Measurements from ENCODE around the gene SP6.

The SP6 gene

DNA sequence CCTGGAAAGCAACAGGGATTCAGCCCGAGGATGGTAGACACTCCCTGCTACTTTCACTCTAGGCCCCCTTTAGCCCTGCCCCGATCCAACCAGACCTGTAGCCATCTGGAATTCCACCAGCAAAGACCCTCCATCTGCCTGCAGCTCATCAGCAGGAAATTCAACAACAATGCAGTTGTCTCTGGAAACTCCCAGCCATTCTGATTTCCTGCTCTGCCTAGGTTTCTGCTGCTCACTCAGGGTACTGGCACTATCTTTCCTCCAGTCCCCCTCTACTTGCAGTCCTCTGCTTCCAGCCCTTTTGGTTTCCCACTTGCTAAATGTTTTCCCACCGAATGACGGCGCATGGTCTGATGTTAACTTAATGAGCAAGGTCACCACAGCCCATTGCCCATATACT is 2.7 kb upstream of the SP6 start:
- DNase-seq, result no peak
- H2BK15ac ChIP-seq (replicated peaks; ENCODE audit: low read depth), result no peak overlapping the region
- no peak overlapping the region for H2BK5ac ChIP-seq (ENCODE audit: low read length)
- no peak overlapping the region for H4K5ac ChIP-seq (ENCODE audit: low read length)
- H3K18ac ChIP-seq (ENCODE audit: low read length), result no peak overlapping the region
- H3K27ac ChIP-seq (ENCODE audit: low read depth, low read length), result no peak overlapping the region
- WGBS (ENCODE audit: extremely low coverage, insufficient coverage, low lambda C conversion rate), result no CpG with 5 or more reads among the region's 5 CpGs
- no peak overlapping the region for H2AK5ac ChIP-seq (ENCODE audit: low read length)
- H2BK120ac ChIP-seq (ENCODE audit: low read depth, low read length), result no peak overlapping the region
- no peak overlapping the region for H3K4me3 ChIP-seq (ENCODE audit: low read length)
- no peak overlapping the region for H3K4ac ChIP-seq (ENCODE audit: low read depth, low read length)
- peaks cover 30% of the 10 kb centered on the region for H3K4me1 ChIP-seq (ENCODE audit: control insufficient read depth, low read depth, low read length)
- H3K4me2 ChIP-seq (ENCODE audit: low read length), result no peak overlapping the region
- peak overlapping the region; percentile 49 for H3K56ac ChIP-seq (ENCODE audit: low read length)
- peaks cover 9% of the 10 kb centered on the region for H3K79me2 ChIP-seq (ENCODE audit: control insufficient read depth, insufficient read depth, low read length)
- H4K8ac ChIP-seq (ENCODE audit: low read depth, low read length), result no peak overlapping the region
- H3K23ac ChIP-seq (ENCODE audit: low read length), result no peak overlapping the region
- H3K79me1 ChIP-seq (ENCODE audit: low read length), result peaks cover 2% of the 10 kb centered on the region
- H3K36me3 ChIP-seq (ENCODE audit: control insufficient read depth, insufficient read depth, low read length), result no peaks in the 10 kb centered on the region
- H3K9ac ChIP-seq (ENCODE audit: low read length), result peak overlapping the region; percentile 2
- H3K27me3 ChIP-seq (ENCODE audit: insufficient read depth, low read length, poor library complexity), result peaks cover 16% of the 10 kb centered on the region

DNA sequence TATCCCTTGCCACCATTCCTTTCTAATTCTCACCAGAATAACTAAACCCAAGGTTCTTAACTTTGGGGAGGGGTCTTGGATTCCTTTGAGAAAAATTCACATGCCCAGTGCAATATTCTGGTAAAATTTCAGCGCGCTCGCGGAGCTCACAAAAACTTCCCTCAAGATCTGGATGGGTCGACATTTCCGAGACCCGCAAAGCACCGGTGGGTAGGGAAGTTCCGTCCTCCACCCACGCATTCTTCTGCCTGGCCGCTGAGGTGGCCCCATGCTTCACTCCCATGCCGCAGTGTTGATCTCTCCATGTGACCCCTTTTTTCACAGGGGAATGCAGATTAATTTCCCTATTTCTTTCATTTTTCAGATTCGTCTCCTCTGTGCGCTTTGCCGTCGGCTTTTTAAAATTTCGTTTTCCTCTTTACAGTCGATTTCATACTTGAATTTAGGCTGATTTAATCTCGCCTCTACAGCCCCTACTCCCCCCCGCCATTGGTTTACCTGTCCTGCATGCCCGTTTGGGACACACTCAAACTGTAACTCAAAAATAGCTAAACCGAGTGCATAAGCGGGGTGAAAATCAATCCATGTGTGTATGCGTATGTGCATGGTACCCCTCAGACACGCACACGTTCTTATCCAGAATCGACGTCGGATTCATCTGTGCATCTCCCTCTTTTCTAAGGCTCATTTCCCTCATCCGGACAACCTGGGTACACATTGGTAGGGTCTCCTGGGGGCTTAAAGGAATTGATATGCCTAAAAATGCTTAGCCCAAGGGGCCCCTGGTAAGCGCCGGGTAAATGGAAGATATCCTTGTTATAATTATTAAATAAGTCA is 1.4 kb upstream of the SP6 start:
- H3K4me3 ChIP-seq (ENCODE audit: low read length), result peak overlapping the region; percentile 22
- peak overlapping the region; percentile 66 for H3K4me2 ChIP-seq (ENCODE audit: low read length)
- no peak overlapping the region for H2BK5ac ChIP-seq (ENCODE audit: low read length)
- DNase-seq, result no peak
- H3K4me1 ChIP-seq (ENCODE audit: control insufficient read depth, low read depth, low read length), result peaks cover 26% of the 10 kb centered on the region
- H4K8ac ChIP-seq (ENCODE audit: low read depth, low read length), result no peak overlapping the region
- WGBS (ENCODE audit: extremely low coverage, insufficient coverage, low lambda C conversion rate), result no CpG with 5 or more reads among the region's 32 CpGs
- no peak overlapping the region for H3K27ac ChIP-seq (ENCODE audit: low read depth, low read length)
- no peak overlapping the region for H2BK15ac ChIP-seq (replicated peaks; ENCODE audit: low read depth)
- H3K9ac ChIP-seq (ENCODE audit: low read length), result peak overlapping the region; percentile 65
- H3K36me3 ChIP-seq (ENCODE audit: control insufficient read depth, insufficient read depth, low read length), result no peaks in the 10 kb centered on the region
- no peak overlapping the region for H2AK5ac ChIP-seq (ENCODE audit: low read length)
- peaks cover 11% of the 10 kb centered on the region for H3K79me2 ChIP-seq (ENCODE audit: control insufficient read depth, insufficient read depth, low read length)
- H2BK120ac ChIP-seq (ENCODE audit: low read depth, low read length), result no peak overlapping the region
- peaks cover 16% of the 10 kb centered on the region for H3K27me3 ChIP-seq (ENCODE audit: insufficient read depth, low read length, poor library complexity)
- no peak overlapping the region for H3K4ac ChIP-seq (ENCODE audit: low read depth, low read length)
- peaks cover 3% of the 10 kb centered on the region for H3K79me1 ChIP-seq (ENCODE audit: low read length)
- H3K23ac ChIP-seq (ENCODE audit: low read length), result no peak overlapping the region
- H3K56ac ChIP-seq (ENCODE audit: low read length), result peak overlapping the region; percentile 80
- H3K18ac ChIP-seq (ENCODE audit: low read length), result peak overlapping the region; percentile 18
- H4K5ac ChIP-seq (ENCODE audit: low read length), result no peak overlapping the region

DNA sequence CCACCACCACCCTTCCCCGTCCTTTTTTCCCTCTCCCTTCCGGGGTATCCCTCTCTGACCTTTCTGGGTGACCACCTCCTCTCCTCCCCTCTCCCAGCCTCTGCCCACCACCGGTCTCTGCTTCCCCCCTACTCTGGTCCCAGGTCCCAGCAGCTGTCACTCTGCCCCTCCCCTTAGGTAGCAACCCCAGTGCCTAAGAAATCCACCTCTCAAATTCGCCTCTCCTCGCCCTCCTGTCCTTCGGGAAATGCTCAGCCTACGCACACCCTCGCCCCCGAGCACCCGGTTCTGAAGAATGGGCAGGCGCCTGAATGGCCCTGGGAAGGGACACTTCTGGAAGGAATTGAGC is 775 bp upstream of the SP6 start:
- Histone ChIP-seq H3K4ac (ENCODE audit: low read depth, low read length) (no peak overlapping the region), H2AK5ac (ENCODE audit: low read length) (no peak overlapping the region), H3K79me2 (ENCODE audit: control insufficient read depth, insufficient read depth, low read length) (peaks cover 11% of the 10 kb centered on the region), H3K4me2 (ENCODE audit: low read length) (peak overlapping the region; percentile 66), H3K27me3 (ENCODE audit: insufficient read depth, low read length, poor library complexity) (peaks cover 16% of the 10 kb centered on the region), H3K56ac (ENCODE audit: low read length) (peak overlapping the region; percentile 80), H3K27ac (ENCODE audit: low read depth, low read length) (no peak overlapping the region), H2BK5ac (ENCODE audit: low read length) (no peak overlapping the region), H3K9ac (ENCODE audit: low read length) (peak overlapping the region; percentile 65), H3K36me3 (ENCODE audit: control insufficient read depth, insufficient read depth, low read length) (no peaks in the 10 kb centered on the region), H3K4me1 (ENCODE audit: control insufficient read depth, low read depth, low read length) (peaks cover 26% of the 10 kb centered on the region), H3K23ac (ENCODE audit: low read length) (peak overlapping the region; percentile 7), H3K4me3 (ENCODE audit: low read length) (peak overlapping the region; percentile 22), H2BK120ac (ENCODE audit: low read depth, low read length) (no peak overlapping the region), H3K18ac (ENCODE audit: low read length) (peak overlapping the region; percentile 18), H4K8ac (ENCODE audit: low read depth, low read length) (no peak overlapping the region), H2BK15ac (replicated peaks; ENCODE audit: low read depth) (no peak overlapping the region), H4K5ac (ENCODE audit: low read length) (no peak overlapping the region), H3K79me1 (ENCODE audit: low read length) (peaks cover 3% of the 10 kb centered on the region)
- DNase-seq, result peak; percentile 75
- no CpG with 5 or more reads among the region's 11 CpGs for WGBS (ENCODE audit: extremely low coverage, insufficient coverage, low lambda C conversion rate)

DNA sequence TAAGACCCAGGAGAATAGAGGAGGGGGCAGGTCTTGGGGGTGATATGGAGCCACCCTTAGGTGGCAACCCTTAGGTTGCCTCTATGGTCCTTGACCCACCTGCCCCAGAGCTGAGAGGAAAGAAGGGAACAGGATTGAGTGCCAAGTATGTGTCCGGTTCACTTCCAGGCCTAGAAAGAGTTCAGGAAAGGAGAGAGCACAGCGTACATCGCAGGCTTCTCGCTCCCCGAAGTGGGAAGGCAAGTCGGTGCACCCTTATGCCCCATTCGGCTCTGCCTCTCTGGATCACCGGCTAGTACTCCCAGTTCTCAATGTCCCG is 631 bp downstream of the SP6 start:
- Histone ChIP-seq H3K79me1 (ENCODE audit: low read length) (peaks cover 6% of the 10 kb centered on the region), H4K8ac (ENCODE audit: low read depth, low read length) (no peak overlapping the region), H3K9ac (ENCODE audit: low read length) (peak overlapping the region; percentile 87), H3K18ac (ENCODE audit: low read length) (peak overlapping the region; percentile 8), H3K4me1 (ENCODE audit: control insufficient read depth, low read depth, low read length) (peaks cover 22% of the 10 kb centered on the region), H3K4me3 (ENCODE audit: low read length) (peak overlapping the region; percentile 56), H3K23ac (ENCODE audit: low read length) (peak overlapping the region; percentile 95), H4K5ac (ENCODE audit: low read length) (no peak overlapping the region), H3K27ac (ENCODE audit: low read depth, low read length) (no peak overlapping the region), H3K4me2 (ENCODE audit: low read length) (peak overlapping the region; percentile 83), H2AK5ac (ENCODE audit: low read length) (no peak overlapping the region), H3K4ac (ENCODE audit: low read depth, low read length) (no peak overlapping the region), H3K79me2 (ENCODE audit: control insufficient read depth, insufficient read depth, low read length) (peaks cover 11% of the 10 kb centered on the region), H3K27me3 (ENCODE audit: insufficient read depth, low read length, poor library complexity) (peaks cover 16% of the 10 kb centered on the region), H2BK5ac (ENCODE audit: low read length) (no peak overlapping the region), H2BK15ac (replicated peaks; ENCODE audit: low read depth) (no peak overlapping the region), H3K56ac (ENCODE audit: low read length) (peak overlapping the region; percentile 92), H2BK120ac (ENCODE audit: low read depth, low read length) (no peak overlapping the region), H3K36me3 (ENCODE audit: control insufficient read depth, insufficient read depth, low read length) (no peaks in the 10 kb centered on the region)
- WGBS (ENCODE audit: extremely low coverage, insufficient coverage, low lambda C conversion rate), result no CpG with 5 or more reads among the region's 9 CpGs
- DNase-seq, result no peak

DNA sequence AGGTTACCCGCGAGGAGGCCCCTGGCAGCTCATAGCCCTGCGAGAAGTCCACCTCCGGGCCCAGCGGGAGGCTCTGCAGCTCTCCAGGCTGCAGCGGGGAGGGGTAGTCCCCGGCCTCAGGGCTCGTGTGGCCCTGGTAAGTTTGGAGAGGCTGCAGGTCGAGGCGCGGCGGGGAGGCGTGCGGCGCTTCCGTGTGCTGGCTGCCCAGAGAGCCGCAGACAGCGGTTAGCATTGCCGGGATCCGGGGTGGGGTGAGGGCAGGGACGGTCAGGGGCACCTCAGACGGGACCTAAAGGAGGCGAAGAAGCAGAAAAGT is 2.8 kb downstream of the SP6 start:
- H2AK5ac ChIP-seq (ENCODE audit: low read length), result no peak overlapping the region

More for the DNA sequence above, 2.8 kb downstream of the SP6 start:
- peaks cover 6% of the 10 kb centered on the region for H3K79me1 ChIP-seq (ENCODE audit: low read length)
- peaks cover 11% of the 10 kb centered on the region for H3K79me2 ChIP-seq (ENCODE audit: control insufficient read depth, insufficient read depth, low read length)
- H3K18ac ChIP-seq (ENCODE audit: low read length), result no peak overlapping the region
- peaks cover 20% of the 10 kb centered on the region for H3K4me1 ChIP-seq (ENCODE audit: control insufficient read depth, low read depth, low read length)
- H3K4me2 ChIP-seq (ENCODE audit: low read length), result peak overlapping the region; percentile 39
- no peak overlapping the region for H3K27ac ChIP-seq (ENCODE audit: low read depth, low read length)
- peaks cover 12% of the 10 kb centered on the region for H3K27me3 ChIP-seq (ENCODE audit: insufficient read depth, low read length, poor library complexity)
- H2BK120ac ChIP-seq (ENCODE audit: low read depth, low read length), result no peak overlapping the region
- peak overlapping the region; percentile 65 for H3K9ac ChIP-seq (ENCODE audit: low read length)
- H2BK5ac ChIP-seq (ENCODE audit: low read length), result no peak overlapping the region
- H2BK15ac ChIP-seq (replicated peaks; ENCODE audit: low read depth), result no peak overlapping the region
- peak overlapping the region; percentile 49 for H3K56ac ChIP-seq (ENCODE audit: low read length)
- DNase-seq, result no peak
- H3K23ac ChIP-seq (ENCODE audit: low read length), result no peak overlapping the region
- H3K4ac ChIP-seq (ENCODE audit: low read depth, low read length), result no peak overlapping the region
- no CpG with 5 or more reads among the region's 23 CpGs for WGBS (ENCODE audit: extremely low coverage, insufficient coverage, low lambda C conversion rate)
- H3K36me3 ChIP-seq (ENCODE audit: control insufficient read depth, insufficient read depth, low read length), result no peaks in the 10 kb centered on the region
- H4K5ac ChIP-seq (ENCODE audit: low read length), result no peak overlapping the region
- no peak overlapping the region for H3K4me3 ChIP-seq (ENCODE audit: low read length)
- H4K8ac ChIP-seq (ENCODE audit: low read depth, low read length), result no peak overlapping the region

All from mesendoderm (in vitro differentiated cells).